CD4-positive, alpha-beta T cell (primary cell): ENCODE measurements around the gene UBC. TPM values are rescaled to one million over a fixed set of nuclear protein-coding genes. Genes with fewer than 3 reads are reported as not detected.

Source experiments
- ATAC-seq: fragments of 200-7000 bp; cut with Tn5 transposase; one replicate; pipeline ENCODE4 v1.10.0; 2022; ENCODE audit warnings: mild to moderate bottlenecking; ENCODE audit not compliant: poor library complexity
- CTCF ChIA-PET: fragments of 350-600 bp; sonication (Branson Sonifier 250); formaldehyde crosslinking; loops from one replicate; lab custom pipeline; 2021; ENCODE audit warnings: antibody characterized with exemption, inconsistent platforms; lab: Charles Lee
- POLR2A ChIA-PET: fragments of 350-600 bp; sonication (Branson Sonifier 250); formaldehyde crosslinking; loops from one replicate; lab custom pipeline; 2021; ENCODE audit warnings: antibody characterized with exemption, inconsistent platforms; lab: Charles Lee
- DNase-seq, 14 experiments: peaks; one replicate each; pipeline ENCODE4 v3.0.0-alpha.2; 2013 to 2020; ENCODE audit warnings: mixed read lengths in 2 of 14
- H3K27ac ChIP-seq, 2 donors: one replicate each; pipeline versions ENCODE4 v1.5.1 to v1.7.0; 2013; ENCODE audit warnings: low read length in 2 of 2, low read depth in 1 of 2, mild to moderate bottlenecking in 1 of 2
- H3K27me3 ChIP-seq, 2 experiments: 1 replicate in 1 of 2; 2 replicates in 1 of 2; pipeline versions ENCODE4 v1.6.1 to v1.7.0; 2013; ENCODE audit warnings: low read length in 2 of 2, control low read depth in 1 of 2, mild to moderate bottlenecking in 1 of 2, moderate library complexity in 1 of 2; ENCODE audit not compliant: insufficient read depth in 2 of 2, control insufficient read depth in 1 of 2
- H3K36me3 ChIP-seq: one replicate; pipeline ENCODE4 v1.6.1; 2013; ENCODE audit warnings: low read length, control low read depth; ENCODE audit not compliant: insufficient read depth
- H3K4me1 ChIP-seq: one replicate; pipeline ENCODE4 v1.6.1; 2013; ENCODE audit warnings: low read length, control low read depth; ENCODE audit not compliant: insufficient read depth
- H3K4me3 ChIP-seq: one replicate; pipeline ENCODE4 v1.5.1; 2013; ENCODE audit warnings: mild to moderate bottlenecking, low read length, moderate library complexity
- H3K9me3 ChIP-seq, 2 experiments: 1 replicate in 1 of 2; 2 replicates in 1 of 2; pipeline versions ENCODE4 v1.6.1 to v1.7.0; 2013; ENCODE audit warnings: low read length in 2 of 2, mild to moderate bottlenecking in 2 of 2, control low read depth in 1 of 2, moderate library complexity in 1 of 2; ENCODE audit not compliant: control insufficient read depth in 1 of 2, insufficient read depth in 1 of 2
- H3K27ac Mint-ChIP-seq: one replicate; pipeline ENCODE4 v1.8.0; 2020; ENCODE audit warnings: mixed read lengths
- H3K27me3 Mint-ChIP-seq: one replicate; pipeline ENCODE4 v1.8.0; 2021; ENCODE audit warnings: mixed read lengths
- H3K36me3 Mint-ChIP-seq: one replicate; pipeline ENCODE4 v1.8.0; 2021; ENCODE audit warnings: low read depth, mixed read lengths
- H3K4me1 Mint-ChIP-seq: one replicate; pipeline ENCODE4 v1.8.0; 2021; ENCODE audit warnings: low read depth, mixed read lengths
- H3K4me3 Mint-ChIP-seq: one replicate; pipeline ENCODE4 v1.8.0; 2020; ENCODE audit warnings: mild to moderate bottlenecking, mixed read lengths
- H3K9me3 Mint-ChIP-seq: one replicate; pipeline ENCODE4 v1.8.0; 2020; ENCODE audit warnings: mixed read lengths
- intact Hi-C, 2 experiments: fragments of 100-400 bp; cut with DNase I in 1 of 2; cut with micrococcal nuclease in 1 of 2; formaldehyde crosslinking; loops; one replicate each; pipeline versions ENCODE4 v1.15.1 to v1.9.0; 2023 to 2025; cut with DNase I, micrococcal nuclease
- total RNA-seq, 174 experiments: library from RNA in 2 of 174; stranded (reverse) in 2 of 174; gene quantifications; one replicate each; pipeline ENCODE4 v1.2.3 and lab custom pipeline; 2021 to 2026
- TF ChIP-seq, protein P1 (sequence below): fragments of 200-600 bp; IDR thresholded peaks from one replicate; pipeline ENCODE4 v1.8.0; 2022; ENCODE audit warnings: antibody characterized with exemption, mild to moderate bottlenecking

The UBC gene
- total RNA-seq, 2 experiments from 2014 or later = 1,389 to 1,410 TPM

DNA sequence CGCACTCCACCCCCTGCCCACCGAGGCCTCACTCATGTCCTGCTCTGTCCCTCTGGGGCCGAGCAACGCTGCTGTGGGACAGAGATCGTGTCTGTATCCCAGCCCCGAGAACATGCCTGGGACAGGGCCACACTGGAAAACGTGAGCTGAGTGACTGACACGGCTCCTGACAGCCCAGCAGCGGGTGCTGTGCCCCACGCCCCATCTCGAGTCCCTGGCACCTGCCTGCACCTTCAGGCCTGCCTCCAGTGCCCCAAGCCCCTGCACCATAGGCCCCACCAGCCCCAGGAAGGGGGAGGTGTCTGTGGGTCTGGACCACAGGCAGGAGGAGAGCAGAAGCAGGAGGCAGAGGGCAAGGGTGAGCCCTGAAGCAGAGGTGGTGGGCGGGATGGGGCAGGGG, 34.6 kb upstream of the UBC start:
- H3K9me3 Mint-ChIP-seq = no peaks in the 10 kb centered on the region
- CTCF ChIA-PET = no interaction called here

DNA sequence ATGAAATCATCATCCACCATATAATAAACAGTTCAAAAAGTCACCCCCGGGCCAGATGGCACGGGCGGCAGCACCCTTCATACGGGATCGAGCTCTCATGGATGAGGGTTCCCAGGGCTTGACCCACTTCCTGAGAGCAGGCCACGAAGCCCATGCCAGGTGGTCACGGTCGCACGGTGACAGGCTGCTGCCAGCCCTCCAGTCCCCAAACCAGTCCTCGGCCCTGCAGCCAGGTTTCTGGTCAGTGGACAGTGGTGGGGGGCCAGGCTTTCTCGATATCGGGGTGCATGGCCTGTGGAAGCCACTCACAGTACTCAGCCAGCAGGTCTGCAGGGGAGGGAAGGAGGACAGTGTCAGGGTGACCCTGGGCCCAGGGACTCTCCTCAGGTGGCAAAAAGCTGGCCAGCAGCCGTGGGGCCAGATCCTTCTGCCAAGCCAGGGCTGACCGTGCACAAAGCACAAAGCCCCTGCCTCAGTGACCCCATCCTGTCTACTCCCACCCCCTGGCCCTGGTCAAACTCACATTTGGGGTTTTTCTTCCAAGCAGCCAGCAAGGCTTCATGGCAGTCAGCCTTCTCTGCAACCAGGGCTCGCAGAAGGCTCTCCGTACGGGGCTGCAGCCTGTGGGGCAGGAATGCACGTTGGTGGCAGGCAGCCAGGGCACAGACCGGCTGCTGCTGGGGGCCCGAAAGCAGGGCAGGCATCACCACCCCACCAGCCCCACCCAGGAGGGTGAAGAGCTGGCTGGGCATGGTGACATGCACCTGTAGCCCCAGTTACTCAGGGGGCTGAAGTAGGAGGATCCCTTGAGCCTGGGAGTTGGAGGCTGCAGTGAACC, 33.3 kb upstream of the UBC start:
- H3K36me3 ChIP-seq = peaks cover 50% of the 10 kb centered on the region
- H3K27ac ChIP-seq = no peak overlapping the region
- H3K9me3 ChIP-seq = no peaks in the 10 kb centered on the region
- DNase-seq (peak in 1 of 14 experiments; percentile 11), ATAC-seq (no peak)
- TF ChIP-seq, protein P1, sequence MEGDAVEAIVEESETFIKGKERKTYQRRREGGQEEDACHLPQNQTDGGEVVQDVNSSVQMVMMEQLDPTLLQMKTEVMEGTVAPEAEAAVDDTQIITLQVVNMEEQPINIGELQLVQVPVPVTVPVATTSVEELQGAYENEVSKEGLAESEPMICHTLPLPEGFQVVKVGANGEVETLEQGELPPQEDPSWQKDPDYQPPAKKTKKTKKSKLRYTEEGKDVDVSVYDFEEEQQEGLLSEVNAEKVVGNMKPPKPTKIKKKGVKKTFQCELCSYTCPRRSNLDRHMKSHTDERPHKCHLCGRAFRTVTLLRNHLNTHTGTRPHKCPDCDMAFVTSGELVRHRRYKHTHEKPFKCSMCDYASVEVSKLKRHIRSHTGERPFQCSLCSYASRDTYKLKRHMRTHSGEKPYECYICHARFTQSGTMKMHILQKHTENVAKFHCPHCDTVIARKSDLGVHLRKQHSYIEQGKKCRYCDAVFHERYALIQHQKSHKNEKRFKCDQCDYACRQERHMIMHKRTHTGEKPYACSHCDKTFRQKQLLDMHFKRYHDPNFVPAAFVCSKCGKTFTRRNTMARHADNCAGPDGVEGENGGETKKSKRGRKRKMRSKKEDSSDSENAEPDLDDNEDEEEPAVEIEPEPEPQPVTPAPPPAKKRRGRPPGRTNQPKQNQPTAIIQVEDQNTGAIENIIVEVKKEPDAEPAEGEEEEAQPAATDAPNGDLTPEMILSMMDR = no peak
- no peak overlapping the region for H3K4me3 ChIP-seq
- POLR2A ChIA-PET = no interaction called here
- Mint-ChIP-seq H3K4me1 (no peaks in the 10 kb centered on the region), H3K9me3 (no peaks in the 10 kb centered on the region), H3K4me3 (no peak overlapping the region), H3K36me3 (peaks cover 56% of the 10 kb centered on the region), H3K27ac (no peak overlapping the region), H3K27me3 (no peaks in the 10 kb centered on the region)
- no peaks in the 10 kb centered on the region for H3K4me1 ChIP-seq
- CTCF ChIA-PET = no interaction called here
- intact Hi-C loops = no loop called here
- no peaks in the 10 kb centered on the region for H3K27me3 ChIP-seq

More for the DNA sequence above, 34.6 kb upstream of the UBC start:
- POLR2A ChIA-PET = no interaction called here
- Mint-ChIP-seq H3K4me1 (no peaks in the 10 kb centered on the region), H3K27me3 (no peaks in the 10 kb centered on the region), H3K36me3 (peaks cover 59% of the 10 kb centered on the region), H3K4me3 (no peak overlapping the region), H3K27ac (no peak overlapping the region)
- Histone ChIP-seq H3K4me1 (no peaks in the 10 kb centered on the region), H3K4me3 (no peak overlapping the region), H3K9me3 (no peaks in the 10 kb centered on the region), H3K27ac (no peak overlapping the region), H3K27me3 (no peaks in the 10 kb centered on the region), H3K36me3 (peaks cover 54% of the 10 kb centered on the region)
- intact Hi-C loops = no loop called here
- DNase-seq (no peak), ATAC-seq (no peak)
- TF ChIP-seq, protein P1 = no peak

DNA sequence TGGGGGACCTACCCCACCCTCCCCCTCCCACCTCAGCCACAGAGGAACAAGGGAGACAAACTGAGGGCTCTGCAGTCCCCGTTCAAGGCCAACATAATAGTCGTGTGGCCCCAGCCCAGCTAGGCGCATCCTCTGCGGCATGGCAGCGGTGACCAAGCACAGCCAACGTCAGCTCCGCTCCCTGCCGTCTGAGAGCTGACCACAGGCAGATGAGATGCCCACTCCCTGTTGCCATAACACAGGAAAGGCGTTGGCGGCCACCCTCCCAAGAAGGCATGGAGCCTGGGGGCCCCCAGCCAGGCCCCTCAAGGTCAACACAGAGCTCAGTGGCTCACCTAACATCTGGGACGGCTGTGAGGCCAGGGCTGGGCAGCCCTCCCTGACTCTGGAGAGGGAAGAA, 32.6 kb upstream of the UBC start:
- Mint-ChIP-seq H3K4me3 (no peak overlapping the region), H3K27ac (no peak overlapping the region), H3K36me3 (peaks cover 54% of the 10 kb centered on the region), H3K27me3 (no peaks in the 10 kb centered on the region), H3K4me1 (no peaks in the 10 kb centered on the region), H3K9me3 (no peaks in the 10 kb centered on the region)
- CTCF ChIA-PET = no interaction called here
- TF ChIP-seq, protein P1 = no peak
- Histone ChIP-seq H3K4me1 (no peaks in the 10 kb centered on the region), H3K27me3 (no peaks in the 10 kb centered on the region), H3K9me3 (no peaks in the 10 kb centered on the region), H3K27ac (no peak overlapping the region), H3K36me3 (peaks cover 50% of the 10 kb centered on the region), H3K4me3 (no peak overlapping the region)
- POLR2A ChIA-PET = no interaction called here
- ATAC-seq (no peak), DNase-seq (peak in 1 of 14 experiments; percentile 12)
- intact Hi-C loops = no loop called here
